Measurements from ENCODE around the gene ZFYVE28.

GRCh38 chr4:2248821-2249261 lies 169.6 kb downstream of the ZFYVE28 start:
- TF ChIP-seq MAX (IDR thresholded peaks at IDR 0.05) (no peak), REST (IDR thresholded peaks at IDR 0.05; ENCODE audit: low read depth) (no peak)
